HL-60 (cell line): Measurements from ENCODE around the gene GRM4.

Experiments used
- DNase-seq, 2 experiments: peaks; one replicate each; pipeline ENCODE4 v3.0.0-alpha.2; 2010 to 2020; ENCODE audit warnings: low read depth in 1 of 2, low spot score in 1 of 2
- H3K27ac ChIP-seq: fragments of 250-450 bp; sonication (Bioruptor Pico); replicated peaks from 2 replicates; pipeline ENCODE4 v1.5.1; 2020; ENCODE audit warnings: mild to moderate bottlenecking, moderate library complexity
- H3K27me3 ChIP-seq: fragments of 250-450 bp; sonication (Bioruptor Pico); 2 replicates; pipeline ENCODE4 v1.5.1; 2021; ENCODE audit warnings: mild to moderate bottlenecking, moderate library complexity; ENCODE audit not compliant: insufficient read depth, poor library complexity, severe bottlenecking
- H3K4me3 ChIP-seq: replicated peaks from 2 replicates; pipeline ENCODE4 v1.5.1; 2011; ENCODE audit warnings: mild to moderate bottlenecking, control low read depth, low read length; ENCODE audit not compliant: insufficient read depth
- CTCF ChIP-seq: IDR thresholded peaks from one replicate; pipeline ENCODE4 v1.5.1; 2011; ENCODE audit warnings: low read length, control low read depth, inconsistent platforms; ENCODE audit not compliant: insufficient read depth
- GABPA ChIP-seq: IDR thresholded peaks from 2 replicates; pipeline ENCODE4 v1.6.1; 2012; ENCODE audit warnings: low read depth
- POLR2AphosphoS5 ChIP-seq: IDR thresholded peaks from 2 replicates; pipeline ENCODE4 v1.6.1; 2012; ENCODE audit warnings: low read depth
- SPI1 ChIP-seq: IDR thresholded peaks from 2 replicates; pipeline ENCODE4 v1.6.1; 2012; ENCODE audit warnings: low read depth, mild to moderate bottlenecking, borderline replicate concordance
- TF ChIP-seq, protein P1 (sequence below): IDR thresholded peaks from 2 replicates; pipeline ENCODE4 v1.6.1; 2012; ENCODE audit warnings: low read depth; ENCODE audit not compliant: insufficient replicate concordance

The GRM4 gene

GRCh38 chr6:34098045-34098936 lies 47.6 kb downstream of the GRM4 start:
- no peak for DNase-seq
- H3K4me3 ChIP-seq = no peak overlapping the region
- peaks cover 5% of the 10 kb centered on the region for H3K27me3 ChIP-seq
- TF ChIP-seq CTCF (no peak), POLR2AphosphoS5 (no peak)
- TF ChIP-seq, protein P1, sequence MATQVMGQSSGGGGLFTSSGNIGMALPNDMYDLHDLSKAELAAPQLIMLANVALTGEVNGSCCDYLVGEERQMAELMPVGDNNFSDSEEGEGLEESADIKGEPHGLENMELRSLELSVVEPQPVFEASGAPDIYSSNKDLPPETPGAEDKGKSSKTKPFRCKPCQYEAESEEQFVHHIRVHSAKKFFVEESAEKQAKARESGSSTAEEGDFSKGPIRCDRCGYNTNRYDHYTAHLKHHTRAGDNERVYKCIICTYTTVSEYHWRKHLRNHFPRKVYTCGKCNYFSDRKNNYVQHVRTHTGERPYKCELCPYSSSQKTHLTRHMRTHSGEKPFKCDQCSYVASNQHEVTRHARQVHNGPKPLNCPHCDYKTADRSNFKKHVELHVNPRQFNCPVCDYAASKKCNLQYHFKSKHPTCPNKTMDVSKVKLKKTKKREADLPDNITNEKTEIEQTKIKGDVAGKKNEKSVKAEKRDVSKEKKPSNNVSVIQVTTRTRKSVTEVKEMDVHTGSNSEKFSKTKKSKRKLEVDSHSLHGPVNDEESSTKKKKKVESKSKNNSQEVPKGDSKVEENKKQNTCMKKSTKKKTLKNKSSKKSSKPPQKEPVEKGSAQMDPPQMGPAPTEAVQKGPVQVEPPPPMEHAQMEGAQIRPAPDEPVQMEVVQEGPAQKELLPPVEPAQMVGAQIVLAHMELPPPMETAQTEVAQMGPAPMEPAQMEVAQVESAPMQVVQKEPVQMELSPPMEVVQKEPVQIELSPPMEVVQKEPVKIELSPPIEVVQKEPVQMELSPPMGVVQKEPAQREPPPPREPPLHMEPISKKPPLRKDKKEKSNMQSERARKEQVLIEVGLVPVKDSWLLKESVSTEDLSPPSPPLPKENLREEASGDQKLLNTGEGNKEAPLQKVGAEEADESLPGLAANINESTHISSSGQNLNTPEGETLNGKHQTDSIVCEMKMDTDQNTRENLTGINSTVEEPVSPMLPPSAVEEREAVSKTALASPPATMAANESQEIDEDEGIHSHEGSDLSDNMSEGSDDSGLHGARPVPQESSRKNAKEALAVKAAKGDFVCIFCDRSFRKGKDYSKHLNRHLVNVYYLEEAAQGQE = no peak
- H3K27ac ChIP-seq = no peak overlapping the region

GRCh38 chr6:34096814-34097213 lies 49.1 kb downstream of the GRM4 start:
- no peak for DNase-seq
- Histone ChIP-seq H3K27me3 (peaks cover 9% of the 10 kb centered on the region), H3K4me3 (no peak overlapping the region), H3K27ac (no peak overlapping the region)
- TF ChIP-seq GABPA = no peak

DNA sequence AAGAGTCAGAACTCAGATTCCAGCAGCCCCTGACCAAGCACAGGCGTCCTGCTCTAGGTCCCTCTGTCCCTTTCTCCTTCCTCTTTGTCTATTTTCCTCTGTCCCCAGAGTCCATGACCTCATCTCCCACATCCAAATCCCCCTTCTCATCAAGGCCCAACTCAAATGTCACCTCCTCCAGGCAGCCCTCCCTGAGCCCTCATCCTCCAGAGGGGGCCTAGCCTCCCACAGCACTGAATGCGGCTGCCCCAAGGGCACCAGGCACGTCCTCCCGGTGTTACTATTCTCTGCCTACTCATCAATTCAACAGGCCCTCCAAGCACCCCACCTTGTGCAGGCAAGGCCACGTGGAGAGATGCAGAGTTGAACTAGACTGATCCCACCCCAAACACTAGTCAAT lies 49.7 kb downstream of the GRM4 start:
- Histone ChIP-seq H3K4me3 (no peak overlapping the region), H3K27me3 (peaks cover 9% of the 10 kb centered on the region), H3K27ac (no peak overlapping the region)
- TF ChIP-seq SPI1 = no peak
- TF ChIP-seq, protein P1 = no peak
- no peak for TF ChIP-seq GABPA
- no peak for TF ChIP-seq CTCF
- no peak for TF ChIP-seq POLR2AphosphoS5
- DNase-seq = no peak

DNA sequence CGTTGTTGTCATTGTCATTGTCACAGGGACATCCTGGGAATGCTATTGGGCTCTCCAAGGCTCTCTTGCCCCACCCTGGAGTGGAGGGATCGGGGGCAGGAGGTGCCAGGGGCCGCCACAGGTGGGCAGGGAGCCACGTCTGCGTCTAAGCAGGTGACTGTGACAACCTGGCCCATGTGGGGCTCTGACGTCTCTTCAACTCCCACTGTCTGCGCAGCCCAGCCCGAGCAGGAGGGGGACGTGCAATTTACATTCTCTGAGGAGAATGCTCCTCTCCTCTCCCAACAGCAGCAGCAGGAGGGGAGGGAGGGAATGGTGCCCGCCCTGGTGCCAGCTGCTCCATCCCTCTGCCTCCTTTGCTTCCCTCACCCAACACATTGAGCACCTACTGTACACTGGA lies 50.1 kb downstream of the GRM4 start:
- TF ChIP-seq SPI1 = no peak
- TF ChIP-seq GABPA = no peak
- TF ChIP-seq CTCF = no peak
- no peak for TF ChIP-seq POLR2AphosphoS5
- TF ChIP-seq, protein P1 = no peak
- Histone ChIP-seq H3K27me3 (peaks cover 9% of the 10 kb centered on the region), H3K4me3 (no peak overlapping the region), H3K27ac (no peak overlapping the region)
- no peak for DNase-seq
